Islet precursor cell (in vitro differentiated cells): ENCODE measurements around the gene SULF2.

Source experiments
- DNase-seq: peaks from one replicate; pipeline ENCODE4 v3.0.0-alpha.2; 2018

The SULF2 gene

DNA sequence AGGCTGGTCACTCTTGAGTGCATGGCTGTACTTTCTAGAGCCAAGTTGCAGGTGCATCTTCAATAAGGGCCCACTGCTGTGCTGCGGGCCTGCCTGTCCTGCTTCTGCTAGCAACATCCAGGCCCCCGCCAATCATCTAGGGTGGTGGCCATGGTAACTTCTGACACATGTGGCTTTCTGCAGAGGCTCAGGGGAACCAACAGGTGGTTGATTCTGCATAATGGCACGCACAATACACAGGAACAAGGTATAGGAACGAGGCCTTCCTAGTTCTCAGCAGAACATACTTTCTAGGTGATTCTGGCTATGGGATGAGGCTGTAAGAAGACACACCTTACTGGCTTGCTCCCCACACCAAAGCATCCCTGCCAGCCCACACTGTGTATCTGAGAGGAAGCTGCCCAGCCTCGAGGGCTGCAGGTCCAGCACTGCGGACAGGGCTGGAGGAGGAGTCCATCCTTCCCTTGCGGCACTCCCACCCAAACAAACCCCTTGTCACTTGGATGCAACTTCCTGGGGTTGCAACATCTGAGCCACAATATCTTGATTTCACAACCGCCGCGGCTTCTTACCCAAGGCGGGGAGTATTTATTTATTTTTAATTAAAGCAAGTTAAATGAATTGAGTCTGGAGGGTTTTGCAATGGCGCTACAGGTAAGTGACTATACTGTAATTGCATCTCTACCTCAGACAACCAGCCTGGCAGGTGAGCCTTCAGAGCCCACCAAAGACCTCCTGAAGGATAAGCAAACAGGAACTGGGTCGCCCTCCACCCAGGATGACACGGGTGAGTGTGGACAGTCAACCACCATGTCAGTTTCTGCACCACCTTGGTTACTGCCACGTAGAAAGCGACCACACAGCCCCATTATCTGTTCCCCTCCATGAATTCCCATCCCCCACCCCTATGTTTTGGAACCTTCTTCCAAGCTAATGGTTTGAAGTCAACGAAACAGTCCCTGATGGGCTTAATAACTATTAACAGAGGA lies 49.6 kb downstream of the SULF2 start:
- DNase-seq = no peak

DNA sequence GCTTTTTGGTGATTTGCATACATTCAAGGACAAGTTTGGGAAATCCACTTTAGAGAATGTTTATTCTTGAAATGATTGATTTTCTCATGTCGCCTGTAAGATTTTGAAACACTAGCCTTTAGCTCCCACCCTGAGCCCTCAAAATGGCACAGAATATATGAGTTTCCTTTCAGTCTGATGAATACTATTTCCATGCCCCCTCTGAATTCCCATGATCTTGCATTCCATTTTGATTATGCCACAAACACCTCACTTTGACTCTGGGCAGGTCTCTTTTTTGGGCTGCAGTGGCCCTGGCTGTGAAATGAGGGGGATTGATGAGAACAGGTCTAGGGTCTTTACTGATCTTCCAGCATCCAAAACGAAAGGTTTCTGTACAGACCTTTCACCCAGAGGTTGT lies 50.4 kb downstream of the SULF2 start:
- DNase-seq = no peak

DNA sequence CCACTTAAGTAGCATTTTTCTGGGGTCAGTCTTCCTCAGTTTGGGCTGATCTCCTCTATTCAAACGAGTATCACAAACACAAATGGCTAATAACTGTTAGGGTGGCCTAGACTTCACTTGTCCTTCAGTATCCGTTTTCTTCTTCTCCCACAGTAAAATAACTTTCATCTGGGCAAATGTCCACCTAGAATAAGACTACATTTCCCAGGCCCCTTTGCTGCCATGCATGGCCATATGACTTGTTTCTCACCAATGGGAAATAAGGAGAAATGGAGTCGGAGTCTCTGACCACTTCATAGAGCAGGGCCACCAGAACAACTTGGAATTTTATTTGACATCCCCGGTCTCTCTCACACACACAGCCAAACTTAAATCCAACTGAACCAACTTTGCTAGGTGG lies 51.4 kb downstream of the SULF2 start:
- DNase-seq = no peak

DNA sequence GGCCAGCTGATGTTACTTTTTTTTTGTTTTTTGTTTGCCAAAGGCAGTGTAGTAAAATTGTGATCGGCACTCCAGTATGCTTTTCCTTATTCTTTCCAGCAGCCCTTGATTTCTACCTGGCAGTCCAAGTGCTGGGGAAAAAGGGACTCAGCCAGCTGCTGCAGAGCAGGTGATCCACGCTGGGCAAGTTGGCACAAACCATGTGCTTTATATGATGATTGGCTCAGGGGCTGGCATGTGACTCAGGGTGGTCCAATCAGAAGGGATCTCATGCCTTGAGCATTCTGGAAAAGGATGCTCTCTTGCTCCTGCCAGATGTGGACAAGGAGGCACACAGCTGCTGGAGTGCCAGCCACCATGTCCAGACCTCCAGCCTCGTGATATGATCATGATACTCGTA lies 54.5 kb downstream of the SULF2 start:
- no peak for DNase-seq

DNA sequence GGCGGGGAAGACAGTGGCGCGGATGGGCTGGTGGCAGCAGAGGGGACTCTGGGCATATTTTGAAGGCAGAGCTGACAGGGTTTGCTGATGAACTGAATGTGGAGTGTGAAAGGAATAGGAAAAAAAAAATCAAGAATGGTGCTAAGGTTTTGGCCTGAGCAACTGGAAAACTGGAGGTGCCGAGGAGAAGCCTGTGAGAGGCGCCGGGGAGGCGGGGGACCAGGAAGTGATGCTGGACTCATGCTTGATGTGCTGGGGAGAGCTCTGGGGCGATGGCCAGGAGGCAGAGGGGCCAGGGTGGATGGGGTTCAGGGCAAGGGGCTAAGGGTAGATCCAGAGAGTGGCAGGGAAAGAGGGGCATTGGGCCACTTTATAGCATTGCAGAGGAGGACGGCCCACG lies 55.8 kb downstream of the SULF2 start:
- no peak for DNase-seq

DNA sequence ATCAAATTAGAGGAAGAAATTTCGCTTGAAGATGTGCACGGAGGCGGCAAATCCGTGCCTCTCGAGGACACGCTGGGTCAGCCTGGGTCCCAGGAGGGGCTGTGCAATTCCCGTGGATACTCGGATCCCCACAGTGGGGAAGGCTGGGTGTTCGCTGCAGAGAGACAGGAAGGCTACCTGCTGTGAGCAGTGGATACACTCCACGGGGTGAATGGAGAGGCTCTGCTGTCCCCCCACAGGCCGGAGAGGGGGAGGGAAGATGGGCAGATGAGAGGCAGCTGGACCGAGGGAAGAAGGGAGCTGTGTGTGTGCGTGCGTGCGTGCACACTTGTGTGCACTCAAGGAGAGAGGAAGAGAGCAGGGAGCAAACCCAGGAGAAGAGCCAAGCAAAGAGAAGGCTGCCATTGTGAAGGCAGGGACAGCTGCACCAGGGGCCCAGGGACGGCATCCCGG lies 57.3 kb downstream of the SULF2 start:
- DNase-seq = no peak

DNA sequence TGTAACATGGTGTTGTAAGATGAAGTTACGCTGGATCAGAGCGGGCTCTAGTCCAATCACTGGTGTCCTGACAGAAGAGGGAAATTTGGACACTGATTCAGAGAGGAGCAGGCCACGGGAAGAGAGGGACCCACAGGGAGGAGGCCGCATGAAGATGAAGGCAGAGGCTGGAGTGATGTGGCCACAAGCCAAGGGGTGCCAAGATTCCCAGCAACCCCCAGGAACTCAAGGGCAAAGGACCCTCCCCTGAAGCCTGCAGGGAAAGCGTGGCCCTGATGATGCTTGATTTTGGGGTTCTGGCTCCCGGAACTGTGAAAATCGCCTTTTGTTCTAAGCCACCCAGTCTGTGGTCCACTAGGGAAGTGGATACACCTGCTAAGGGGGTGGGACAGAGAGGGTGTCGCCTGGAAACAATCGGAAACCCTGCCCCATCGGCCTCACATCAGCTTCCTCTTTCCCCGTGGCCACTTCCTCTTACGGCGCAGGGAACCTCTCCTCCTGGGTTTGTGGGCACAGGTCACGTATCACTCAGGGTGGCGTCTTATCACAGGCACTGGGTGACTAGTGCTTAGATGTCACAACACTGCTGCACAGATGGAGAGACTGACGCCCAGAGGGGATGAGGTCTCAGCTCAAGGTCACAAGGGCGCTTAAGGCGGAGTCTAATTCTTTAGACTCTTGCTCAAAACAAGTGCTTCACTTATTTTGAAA lies 58.0 kb downstream of the SULF2 start:
- DNase-seq = no peak

DNA sequence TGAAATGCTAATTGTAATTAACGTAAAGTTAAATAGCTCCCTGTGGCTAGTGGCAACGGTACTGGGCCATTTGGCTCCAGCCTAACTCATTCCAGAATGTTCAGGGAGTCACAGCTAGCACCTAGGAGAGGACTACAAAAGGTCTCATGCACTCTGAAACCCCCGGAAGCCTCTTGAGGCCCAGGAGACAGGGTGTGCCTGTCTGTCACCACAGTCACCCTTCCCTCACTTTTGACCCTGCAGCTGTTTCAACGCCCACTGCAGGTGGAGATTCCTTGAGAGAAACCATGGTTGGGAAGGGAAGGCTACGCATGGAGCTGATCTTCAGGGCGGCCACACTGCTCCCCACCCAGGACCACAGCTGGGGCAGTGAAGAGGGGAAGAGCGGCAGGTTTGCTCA lies 58.6 kb downstream of the SULF2 start:
- DNase-seq = no peak

DNA sequence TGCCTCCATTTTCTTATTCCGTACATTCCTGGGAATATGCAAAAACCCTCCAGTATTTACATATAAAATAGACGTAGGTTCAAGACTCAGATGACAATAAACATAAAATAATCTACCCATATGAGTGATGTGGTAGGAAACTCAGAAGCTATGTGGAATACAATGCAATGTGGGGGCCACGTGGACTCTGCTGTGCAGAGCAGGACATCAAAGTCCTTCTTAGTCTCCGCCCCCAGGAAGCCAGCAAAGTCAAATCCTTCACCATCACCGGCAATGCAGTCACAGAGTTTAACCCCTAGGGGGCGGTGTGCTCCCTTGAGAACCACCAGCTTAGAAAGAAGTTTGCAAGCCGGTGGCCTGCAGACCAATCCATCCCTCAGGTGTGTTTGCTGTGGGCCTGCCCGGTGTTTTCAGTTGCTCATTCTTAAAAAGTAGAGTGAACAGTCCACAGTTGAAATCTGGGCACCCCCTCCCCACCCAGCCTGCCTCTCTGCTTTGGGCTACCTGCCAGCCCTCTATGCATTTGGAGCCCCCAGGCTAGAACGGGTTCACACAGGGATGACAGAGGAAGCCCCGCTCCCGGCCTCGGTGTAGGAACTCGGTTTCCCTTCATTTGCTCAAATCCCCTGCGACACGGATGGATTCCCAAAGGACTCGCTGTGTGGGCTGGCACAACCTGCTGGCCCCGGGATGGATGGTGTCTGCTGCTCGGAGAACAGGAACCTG lies 59.9 kb downstream of the SULF2 start:
- DNase-seq = peak; percentile 93

DNA sequence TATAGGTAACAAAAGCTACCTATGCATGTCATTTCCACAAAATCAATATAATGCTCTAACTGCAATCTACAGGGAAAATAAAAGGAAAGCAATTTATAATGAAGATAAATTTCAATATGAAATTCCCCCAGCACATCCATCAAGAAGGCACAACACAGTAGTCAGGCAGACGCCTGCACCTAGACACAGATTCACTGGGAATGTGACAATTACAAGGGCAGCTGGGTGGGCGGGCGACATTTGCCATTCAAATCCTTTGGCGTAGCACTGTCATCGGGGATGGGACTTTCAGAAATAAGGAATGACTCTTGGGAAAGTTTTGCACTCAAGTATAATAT lies 60.4 kb downstream of the SULF2 start:
- no peak for DNase-seq

DNA sequence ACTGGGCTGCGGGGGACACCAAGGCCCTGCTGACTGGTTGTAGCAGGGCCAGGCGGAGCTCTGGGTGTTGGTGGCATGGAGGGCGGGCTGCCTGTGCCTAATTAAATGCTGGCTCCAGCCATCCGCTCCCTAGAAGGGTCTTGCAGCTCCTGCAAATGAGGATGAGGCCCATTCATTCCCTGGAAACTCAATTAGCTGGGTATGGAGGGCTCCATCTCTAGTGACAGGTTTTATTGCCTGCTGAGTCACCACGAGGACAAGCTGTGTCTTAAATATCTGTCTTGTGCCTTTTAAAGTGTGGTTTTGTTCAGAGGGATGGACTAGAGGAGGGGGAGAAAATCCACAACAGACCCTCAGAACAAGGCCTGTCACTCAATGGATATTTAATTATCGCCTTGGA lies 60.9 kb downstream of the SULF2 start:
- peak; percentile 91 for DNase-seq

DNA sequence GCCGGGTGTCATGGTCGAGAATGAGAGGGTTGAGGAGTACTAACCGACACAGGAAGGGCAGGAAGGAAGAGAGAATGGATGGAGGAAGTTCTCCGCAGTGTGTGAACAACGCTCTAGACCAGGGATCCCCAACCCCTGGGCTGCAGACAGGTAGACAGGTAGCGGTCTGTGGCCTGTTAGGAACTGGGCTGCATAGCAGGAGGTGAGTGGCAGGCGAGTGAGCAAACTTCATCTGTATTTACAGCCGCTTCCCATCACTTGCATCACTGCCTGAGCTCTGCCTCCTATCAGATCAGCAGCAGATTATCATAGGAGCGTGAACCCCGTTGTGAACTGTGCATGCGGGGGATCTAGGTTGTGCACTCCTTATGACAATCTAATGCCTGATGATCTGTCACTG lies 62.0 kb downstream of the SULF2 start:
- DNase-seq = no peak

DNA sequence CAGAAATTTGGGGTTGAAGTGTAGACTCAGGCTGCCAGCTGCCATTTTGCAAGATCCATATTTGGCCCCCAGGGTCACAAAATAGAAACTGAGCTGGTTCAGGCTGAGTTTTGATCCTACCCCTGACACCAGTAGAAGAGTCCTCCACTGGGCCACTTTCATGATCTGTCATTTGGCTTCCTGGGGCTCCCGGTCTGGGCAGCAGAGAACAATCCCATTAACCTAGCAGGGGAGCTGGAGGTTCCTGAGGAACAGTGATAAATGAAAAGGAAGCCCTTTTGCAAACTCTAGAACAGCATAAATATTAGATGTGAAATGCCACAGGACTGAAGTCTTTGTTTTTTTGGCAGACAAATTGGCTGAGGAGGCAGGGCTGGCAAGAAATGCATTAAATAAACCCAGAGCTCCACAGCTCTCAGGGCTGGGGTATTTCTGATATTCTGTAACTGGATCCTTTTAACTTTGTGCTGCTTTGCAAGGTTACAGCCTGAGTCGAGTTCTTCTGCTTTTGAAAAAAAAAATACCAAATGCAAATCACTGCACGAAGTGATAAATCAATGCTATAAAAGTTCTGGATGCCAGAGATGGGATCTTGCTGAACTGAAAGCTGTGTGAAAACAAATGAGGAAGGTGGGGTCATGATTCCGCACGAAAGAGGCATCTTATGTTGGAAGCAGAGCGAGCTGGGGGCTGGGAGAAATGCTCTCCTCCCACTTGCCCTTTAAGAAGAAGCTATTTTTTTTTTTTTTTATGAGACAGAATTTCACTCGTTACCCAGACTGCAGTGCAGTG lies 64.4 kb downstream of the SULF2 start:
- no peak for DNase-seq

DNA sequence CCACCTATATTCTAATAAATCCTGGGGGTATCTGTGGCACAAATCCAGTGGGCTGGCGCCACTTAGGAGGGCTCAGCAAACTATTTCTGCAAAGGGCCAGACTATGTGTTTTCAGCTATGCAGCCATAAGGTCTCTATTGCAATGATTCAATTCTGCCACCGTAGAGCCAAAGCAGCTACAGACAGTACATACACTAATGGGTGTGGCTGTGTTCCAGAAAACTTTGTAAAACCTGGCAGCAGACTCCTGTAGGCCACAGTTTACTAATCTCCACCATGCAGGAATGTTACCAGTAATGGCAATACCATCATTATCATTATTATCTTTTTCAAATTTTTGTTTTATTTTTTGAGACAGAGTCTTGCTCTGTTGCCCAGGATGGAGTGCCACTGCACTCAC lies 65.7 kb downstream of the SULF2 start:
- no peak for DNase-seq

DNA sequence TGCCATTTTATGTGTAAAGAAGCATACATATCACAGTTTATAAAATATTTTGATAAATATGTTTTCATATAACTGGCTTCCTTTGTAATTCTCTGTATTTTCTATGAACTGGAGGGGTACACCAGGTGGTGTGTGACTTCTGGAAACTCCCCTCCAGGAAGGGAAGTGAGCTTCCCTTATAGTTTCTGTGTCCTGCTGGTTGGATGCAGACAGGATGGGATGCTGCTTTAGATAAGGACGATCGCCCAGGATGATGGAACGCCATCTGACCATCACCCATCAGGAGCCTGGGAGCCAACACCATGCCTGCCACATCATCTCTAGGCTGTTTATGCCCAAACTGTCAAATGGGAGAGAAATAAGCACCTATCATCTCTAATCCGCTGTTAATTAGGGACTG lies 66.1 kb downstream of the SULF2 start:
- DNase-seq = no peak

DNA sequence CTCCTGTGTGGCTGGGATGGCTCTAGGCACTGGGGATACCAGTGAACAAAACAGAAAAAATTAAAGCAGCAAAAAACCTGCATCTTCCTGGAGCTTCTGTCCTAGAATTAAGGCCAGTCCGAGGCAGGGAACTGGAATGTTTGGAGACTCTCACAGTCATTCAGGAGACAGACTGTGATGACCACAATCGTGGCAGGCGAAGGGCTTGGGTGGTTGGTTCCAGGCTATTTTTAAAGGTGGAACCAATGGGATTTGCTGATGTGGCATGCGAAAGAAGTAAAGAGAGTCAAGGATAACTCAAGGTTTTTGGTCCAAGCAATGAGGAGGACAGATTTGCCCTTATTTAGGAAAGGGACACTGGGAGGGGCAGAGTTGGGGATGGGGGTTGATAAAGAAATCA lies 66.9 kb downstream of the SULF2 start:
- DNase-seq = no peak

DNA sequence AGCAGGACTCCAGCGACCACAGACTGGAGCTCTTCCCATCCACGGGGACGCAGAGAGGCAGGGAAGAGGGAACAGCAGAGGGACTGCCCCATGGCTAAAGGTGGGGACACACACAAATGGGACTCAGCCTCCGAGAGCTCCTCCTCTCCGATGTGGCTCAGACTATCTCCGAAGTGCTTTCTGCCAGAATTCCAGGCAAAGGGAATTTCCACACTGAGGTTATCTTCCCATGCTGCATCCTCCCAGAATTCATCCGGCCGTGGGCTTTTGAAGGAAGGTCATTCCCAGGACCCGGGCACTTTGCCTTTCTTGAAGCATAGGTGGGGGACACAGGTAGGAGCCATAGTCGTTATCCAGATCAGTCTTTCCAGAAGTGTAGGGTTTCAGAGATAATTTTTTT lies 67.9 kb downstream of the SULF2 start:
- no peak for DNase-seq

DNA sequence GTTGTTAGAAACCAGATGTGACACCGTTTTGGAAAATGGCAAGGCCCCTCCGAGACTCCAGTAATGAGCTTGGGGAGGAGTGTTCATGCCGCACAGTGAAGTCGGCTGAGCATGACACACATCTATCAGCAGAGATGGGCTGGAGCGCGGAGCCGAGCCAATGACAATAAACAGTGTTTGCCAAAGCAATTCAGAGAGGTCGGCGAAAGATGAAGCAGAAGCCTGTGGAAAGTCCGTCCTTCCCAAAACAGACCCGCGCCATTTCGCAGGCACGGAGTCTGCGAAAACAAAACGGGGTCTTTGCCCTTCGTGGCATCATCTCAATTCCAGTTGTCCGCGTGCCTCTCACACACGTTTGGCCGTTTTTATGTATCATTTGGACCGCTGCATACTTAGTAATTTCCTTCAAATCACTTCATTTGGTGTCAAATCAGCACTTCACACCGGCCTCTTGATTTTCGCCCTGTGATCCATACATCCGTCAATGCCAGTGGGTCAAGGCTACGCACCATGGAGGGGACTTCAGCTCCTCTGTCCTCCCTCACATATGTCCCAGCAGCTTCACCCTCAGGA lies 71.3 kb downstream of the SULF2 start:
- no peak for DNase-seq

DNA sequence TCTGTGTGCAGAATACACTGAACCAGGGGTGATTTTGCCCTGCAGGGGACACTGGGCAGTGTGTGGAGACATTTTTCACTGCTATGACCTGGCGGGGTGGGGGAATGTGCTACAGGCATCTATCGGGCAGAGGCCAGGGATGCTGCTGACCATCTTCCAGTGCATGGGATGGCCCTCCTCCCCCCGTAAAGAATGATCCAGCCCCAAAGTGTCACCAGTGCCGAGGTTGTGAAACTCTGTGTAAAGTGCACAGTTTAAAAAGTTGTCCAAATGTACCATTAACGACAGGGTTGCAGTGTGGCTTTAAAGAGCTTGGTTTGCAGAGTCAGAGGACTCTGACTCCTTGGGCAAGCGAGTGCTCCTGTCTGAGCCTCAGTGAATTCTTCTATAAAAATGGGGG lies 72.1 kb downstream of the SULF2 start:
- no peak for DNase-seq

DNA sequence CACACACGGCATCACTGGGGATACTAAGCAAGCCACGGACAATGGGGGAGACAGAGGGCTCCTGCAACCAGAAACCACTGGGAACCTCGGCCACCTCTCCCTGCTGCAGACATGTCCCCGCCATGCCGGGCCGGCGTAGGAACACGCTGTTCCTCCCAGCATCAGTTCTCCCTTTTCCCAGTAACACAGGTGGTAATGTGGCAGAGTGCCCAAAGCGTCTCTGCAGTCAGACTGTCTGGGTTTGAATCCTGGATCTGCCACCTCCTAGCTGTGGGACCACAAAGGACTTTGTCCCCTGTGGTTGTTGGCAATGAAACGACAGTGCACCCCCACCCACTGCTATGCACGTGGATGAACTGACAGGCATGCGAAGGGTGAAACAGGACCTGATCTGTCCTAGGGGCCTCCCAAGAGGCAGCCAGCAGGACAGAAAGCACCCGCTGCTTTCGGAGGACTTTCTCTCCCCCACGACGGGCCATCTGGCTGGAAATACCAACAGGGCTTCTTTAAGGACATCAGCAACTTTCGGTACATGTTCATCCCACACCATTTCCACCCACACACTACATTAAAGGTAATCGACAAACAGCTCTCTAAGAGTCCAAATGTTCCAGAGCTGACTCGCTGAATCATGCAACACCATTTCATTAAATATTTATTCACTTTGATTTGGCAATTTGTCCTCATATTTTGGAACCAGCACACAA lies 74.1 kb downstream of the SULF2 start:
- DNase-seq = no peak

DNA sequence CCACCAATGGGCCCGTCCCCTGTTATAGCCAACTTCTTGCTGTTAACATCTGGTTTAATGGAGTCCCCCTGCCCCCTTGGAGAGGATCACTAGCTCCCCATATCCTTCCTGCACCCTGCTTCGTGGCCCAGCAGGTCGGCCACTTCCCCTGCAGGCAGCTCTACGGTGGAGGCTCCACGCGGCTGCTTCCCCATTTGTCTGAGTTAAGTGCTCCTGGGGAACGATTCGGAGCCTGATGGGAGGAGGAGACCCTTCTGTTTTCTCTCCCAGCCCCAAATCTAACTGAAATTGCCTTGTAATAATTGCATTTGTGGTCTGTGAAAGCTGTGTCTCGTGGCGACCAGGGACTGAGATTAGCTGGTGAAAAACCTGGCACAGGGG lies 74.6 kb downstream of the SULF2 start:
- DNase-seq = no peak
